ENCODE results near the gene SLC30A9. TPM values are rescaled to one million over a fixed set of nuclear protein-coding genes. Genes with fewer than 3 reads are reported as not detected.
A peak's percentile ranks its signal among the peaks of the same experiment; 100 is the strongest.

SLC30A9 gene
- total RNA-seq, 1 donor: 58.3 TPM

GRCh38 chr4:42078184-42078801, 88.0 kb downstream of the SLC30A9 start:
- H3K4me1 ChIP-seq (ENCODE audit: insufficient read depth, low read length): no peaks in the 10 kb centered on the region
- no peak overlapping the region for H2AFZ ChIP-seq (ENCODE audit: low read length)
- no peak overlapping the region for H3K4me3 ChIP-seq (ENCODE audit: insufficient read depth, low read length)
- no peaks in the 10 kb centered on the region for H3K79me2 ChIP-seq (ENCODE audit: insufficient read depth, low read length)
- no peak for DNase-seq (ENCODE audit: insufficient read length, low spot score, missing footprints)
- no peak overlapping the region for H3K27ac ChIP-seq (ENCODE audit: low read depth, low read length)
- no peaks in the 10 kb centered on the region for H3K9me3 ChIP-seq (ENCODE audit: low read depth, low read length)
- H4K20me1 ChIP-seq (ENCODE audit: insufficient read depth, low read length): no peaks in the 10 kb centered on the region
- peaks cover 14% of the 10 kb centered on the region for H3K36me3 ChIP-seq (ENCODE audit: insufficient read depth, low read length)
- no peaks in the 10 kb centered on the region for H3K27me3 ChIP-seq (ENCODE audit: insufficient read depth, low read length)
- H3K4me2 ChIP-seq (ENCODE audit: insufficient read depth, low read length): no peak overlapping the region
- no peak for TF ChIP-seq CTCF (IDR thresholded peaks at IDR 0.05; ENCODE audit: extremely low read depth, low read depth, low read length)

GRCh38 chr4:42080306-42080705, 90.0 kb downstream of the SLC30A9 start:
- H3K9me3 ChIP-seq (ENCODE audit: low read depth, low read length): no peaks in the 10 kb centered on the region
- DNase-seq (ENCODE audit: insufficient read length, low spot score, missing footprints): no peak
- peaks cover 14% of the 10 kb centered on the region for H3K36me3 ChIP-seq (ENCODE audit: insufficient read depth, low read length)
- no peak overlapping the region for H3K27ac ChIP-seq (ENCODE audit: low read depth, low read length)
- H2AFZ ChIP-seq (ENCODE audit: low read length): no peak overlapping the region
- TF ChIP-seq CTCF (IDR thresholded peaks at IDR 0.05; ENCODE audit: extremely low read depth, low read depth, low read length): no peak
- no peaks in the 10 kb centered on the region for H3K27me3 ChIP-seq (ENCODE audit: insufficient read depth, low read length)
- peaks cover 4% of the 10 kb centered on the region for H3K4me1 ChIP-seq (ENCODE audit: insufficient read depth, low read length)
- no peak overlapping the region for H3K4me2 ChIP-seq (ENCODE audit: insufficient read depth, low read length)
- H4K20me1 ChIP-seq (ENCODE audit: insufficient read depth, low read length): no peaks in the 10 kb centered on the region
- no peaks in the 10 kb centered on the region for H3K79me2 ChIP-seq (ENCODE audit: insufficient read depth, low read length)
- no peak overlapping the region for H3K4me3 ChIP-seq (ENCODE audit: insufficient read depth, low read length)

- no peak for DNase-seq (ENCODE audit: insufficient read length, low spot score, missing footprints)
- Histone ChIP-seq H3K36me3 (ENCODE audit: insufficient read depth, low read length) (peaks cover 5% of the 10 kb centered on the region), H2AFZ (ENCODE audit: low read length) (no peak overlapping the region), H3K4me2 (ENCODE audit: insufficient read depth, low read length) (no peak overlapping the region), H3K27me3 (ENCODE audit: insufficient read depth, low read length) (no peaks in the 10 kb centered on the region), H3K27ac (ENCODE audit: low read depth, low read length) (peak overlapping the region; percentile 46), H3K9me3 (ENCODE audit: low read depth, low read length) (no peaks in the 10 kb centered on the region), H3K4me3 (ENCODE audit: insufficient read depth, low read length) (no peak overlapping the region), H4K20me1 (ENCODE audit: insufficient read depth, low read length) (no peaks in the 10 kb centered on the region), H3K79me2 (ENCODE audit: insufficient read depth, low read length) (no peaks in the 10 kb centered on the region), H3K4me1 (ENCODE audit: insufficient read depth, low read length) (peaks cover 4% of the 10 kb centered on the region)
- no peak for TF ChIP-seq CTCF (IDR thresholded peaks at IDR 0.05; ENCODE audit: extremely low read depth, low read depth, low read length)
Observed at GRCh38 chr4:42083816-42084215, 93.5 kb downstream of the SLC30A9 start.

- Histone ChIP-seq H3K27ac (ENCODE audit: low read depth, low read length) (no peak overlapping the region), H3K27me3 (ENCODE audit: insufficient read depth, low read length) (no peaks in the 10 kb centered on the region)
Observed at GRCh38 chr4:42088386-42088785, 98.1 kb downstream of the SLC30A9 start.

More at GRCh38 chr4:42088386-42088785, 98.1 kb downstream of the SLC30A9 start:
- Histone ChIP-seq H4K20me1 (ENCODE audit: insufficient read depth, low read length) (no peaks in the 10 kb centered on the region), H3K4me2 (ENCODE audit: insufficient read depth, low read length) (no peak overlapping the region), H3K4me3 (ENCODE audit: insufficient read depth, low read length) (no peak overlapping the region), H3K36me3 (ENCODE audit: insufficient read depth, low read length) (peaks cover 7% of the 10 kb centered on the region), H3K4me1 (ENCODE audit: insufficient read depth, low read length) (peaks cover 4% of the 10 kb centered on the region), H2AFZ (ENCODE audit: low read length) (no peak overlapping the region), H3K9me3 (ENCODE audit: low read depth, low read length) (no peaks in the 10 kb centered on the region), H3K79me2 (ENCODE audit: insufficient read depth, low read length) (no peaks in the 10 kb centered on the region)
- no peak for TF ChIP-seq CTCF (IDR thresholded peaks at IDR 0.05; ENCODE audit: extremely low read depth, low read depth, low read length)
- DNase-seq (ENCODE audit: insufficient read length, low spot score, missing footprints): no peak
